ENCODE data around the gene FKBP14. TPM values are rescaled to one million over a fixed set of nuclear protein-coding genes. Genes with fewer than 3 reads are reported as not detected.

The FKBP14 gene
- total RNA-seq, 1 donor from 2014 or later, result 20.0 TPM

- Histone ChIP-seq H3K4me3 (ENCODE audit: low read depth, low read length) (no peak overlapping the region), H3K36me3 (ENCODE audit: control insufficient read depth, insufficient read depth, low read length) (no peaks in the 10 kb centered on the region), H3K27me3 (ENCODE audit: control insufficient read depth, insufficient read depth, low read length) (no peaks in the 10 kb centered on the region)
- TF ChIP-seq CTCF (IDR thresholded peaks at IDR 0.05; ENCODE audit: insufficient read depth, low read length, severe bottlenecking), result no peak
- FAIRE-seq, result no peak
- DNase-seq (ENCODE audit: low read depth), result no peak
Observed at GRCh38 chr7:29977886-29978651, 48.4 kb downstream of the FKBP14 start.

GRCh38 chr7:29976673-29977415 lies 49.7 kb downstream of the FKBP14 start:
- Histone ChIP-seq H3K27me3 (ENCODE audit: control insufficient read depth, insufficient read depth, low read length) (no peaks in the 10 kb centered on the region), H3K4me3 (ENCODE audit: low read depth, low read length) (no peak overlapping the region), H3K36me3 (ENCODE audit: control insufficient read depth, insufficient read depth, low read length) (no peaks in the 10 kb centered on the region)
- DNase-seq (ENCODE audit: low read depth) (no peak), FAIRE-seq (no peak)
- TF ChIP-seq CTCF (IDR thresholded peaks at IDR 0.05; ENCODE audit: insufficient read depth, low read length, severe bottlenecking), result no peak

- H3K4me3 ChIP-seq (ENCODE audit: low read depth, low read length), result no peak overlapping the region
- FAIRE-seq, result no peak
- no peak for TF ChIP-seq CTCF (IDR thresholded peaks at IDR 0.05; ENCODE audit: insufficient read depth, low read length, severe bottlenecking)
- H3K36me3 ChIP-seq (ENCODE audit: control insufficient read depth, insufficient read depth, low read length), result no peaks in the 10 kb centered on the region
- H3K27me3 ChIP-seq (ENCODE audit: control insufficient read depth, insufficient read depth, low read length), result no peaks in the 10 kb centered on the region
- DNase-seq (ENCODE audit: low read depth), result no peak
Observed at GRCh38 chr7:29976266-29976665, 50.2 kb downstream of the FKBP14 start.

GRCh38 chr7:29975561-29975960 lies 50.9 kb downstream of the FKBP14 start:
- no peak for DNase-seq (ENCODE audit: low read depth)
- no peaks in the 10 kb centered on the region for H3K36me3 ChIP-seq (ENCODE audit: control insufficient read depth, insufficient read depth, low read length)
- no peaks in the 10 kb centered on the region for H3K27me3 ChIP-seq (ENCODE audit: control insufficient read depth, insufficient read depth, low read length)
- no peak overlapping the region for H3K4me3 ChIP-seq (ENCODE audit: low read depth, low read length)
- no peak for FAIRE-seq
- no peak for TF ChIP-seq CTCF (IDR thresholded peaks at IDR 0.05; ENCODE audit: insufficient read depth, low read length, severe bottlenecking)

GRCh38 chr7:29974286-29974685 lies 52.2 kb downstream of the FKBP14 start:
- FAIRE-seq (no peak), DNase-seq (ENCODE audit: low read depth) (no peak)
- H3K4me3 ChIP-seq (ENCODE audit: low read depth, low read length), result no peak overlapping the region
- TF ChIP-seq CTCF (IDR thresholded peaks at IDR 0.05; ENCODE audit: insufficient read depth, low read length, severe bottlenecking), result no peak
- no peaks in the 10 kb centered on the region for H3K36me3 ChIP-seq (ENCODE audit: control insufficient read depth, insufficient read depth, low read length)
- H3K27me3 ChIP-seq (ENCODE audit: control insufficient read depth, insufficient read depth, low read length), result no peaks in the 10 kb centered on the region

Measured in bronchial epithelial cell (primary cell).